T-helper 1 cell treated with Interleukin-12 subunit alpha and Interleukin-12 subunit beta and Interleukin-4 antibody, amounts not matched to agents 30 ng/mL and 1 ng/mL, for 36 hours (primary cell): ENCODE measurements around the gene ADORA2A. TPM values are rescaled to one million over a fixed set of nuclear protein-coding genes. Genes with fewer than 3 reads are reported as not detected.
"Not testable (repeated sequence)": the region's sequence is repeated elsewhere in the genome, so short reads cannot be mapped to it uniquely, and the experiment has no call there.

Experiments used
- intact Hi-C: fragments of 100-400 bp; cut with micrococcal nuclease; formaldehyde crosslinking; loops from one replicate; pipeline ENCODE4 v1.15.1; 2024
- total RNA-seq: library from RNA; stranded (reverse); gene quantifications from 2 replicates; pipeline ENCODE4 v1.2.3, GENCODE V29; 2022

Gene ADORA2A
- total RNA-seq, 1 donor from 2014 or later, result 22.2 TPM

DNA sequence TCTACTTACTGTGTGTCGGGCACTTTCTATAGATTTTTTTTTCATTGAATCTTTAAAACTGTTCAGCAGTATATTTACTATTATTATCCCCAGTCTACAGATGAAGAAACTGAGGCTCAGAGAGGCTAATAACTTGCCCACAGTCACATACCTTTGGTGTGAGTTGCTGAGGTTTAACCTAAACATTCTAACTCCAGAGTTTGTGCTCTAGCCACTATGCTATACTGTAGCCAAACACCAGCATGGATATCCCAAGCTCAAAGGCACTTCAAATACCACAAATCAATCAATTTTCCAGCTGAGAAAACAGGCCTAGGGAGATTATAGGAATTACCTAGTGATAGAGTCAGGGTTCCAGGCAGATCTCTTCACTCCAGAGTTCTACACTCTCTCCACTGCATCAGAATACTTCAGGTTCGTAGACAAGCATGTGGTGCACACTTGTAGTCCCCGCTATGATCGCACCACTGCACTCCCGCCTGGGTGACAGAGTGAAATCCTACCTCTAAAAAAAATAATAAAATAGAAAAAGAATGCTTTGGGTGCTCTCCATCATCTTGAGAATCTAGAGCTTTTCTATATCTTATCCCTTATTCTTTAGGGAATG lies 47.4 kb downstream of the ADORA2A start:
- intact Hi-C loops, result no loop called here

DNA sequence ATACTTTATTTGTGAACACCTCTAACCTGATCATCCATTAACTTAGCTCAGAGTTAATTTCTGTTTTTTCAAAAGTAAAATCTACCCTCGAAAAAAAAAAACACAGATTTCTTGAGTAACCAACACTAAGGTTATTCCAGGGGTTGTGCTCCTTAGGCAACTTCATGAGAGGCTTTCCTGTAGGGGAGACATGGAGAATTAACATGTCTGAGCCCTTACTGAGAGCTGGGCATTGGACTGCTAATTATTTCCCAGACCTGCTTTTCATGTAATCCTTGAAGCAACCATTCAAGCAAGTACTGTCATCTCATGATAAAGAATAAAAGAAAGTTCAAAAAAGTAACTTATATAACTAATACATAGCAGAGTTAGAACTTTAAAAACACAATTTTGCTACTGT lies 54.2 kb downstream of the ADORA2A start:
- intact Hi-C loops, result no loop called here

DNA sequence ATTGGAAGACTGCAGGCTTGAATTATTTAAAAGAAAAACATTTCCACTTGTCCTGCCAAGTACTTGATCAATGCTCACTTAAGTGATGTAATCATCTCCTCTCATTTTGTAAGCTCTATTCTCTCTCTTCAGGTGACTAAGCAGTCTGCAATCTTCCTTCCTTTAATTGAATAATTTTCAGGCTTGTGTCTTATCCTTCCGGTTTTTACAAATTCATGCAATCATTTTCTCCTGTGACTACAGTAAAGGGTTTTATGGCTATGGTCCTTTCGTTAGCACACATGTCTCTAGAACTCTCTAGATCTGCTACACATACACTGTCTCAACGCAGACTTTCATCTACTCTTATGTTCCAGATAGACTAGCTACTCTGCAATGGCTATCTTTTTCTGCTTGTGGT lies 55.2 kb downstream of the ADORA2A start:
- intact Hi-C loops, result no loop called here

DNA sequence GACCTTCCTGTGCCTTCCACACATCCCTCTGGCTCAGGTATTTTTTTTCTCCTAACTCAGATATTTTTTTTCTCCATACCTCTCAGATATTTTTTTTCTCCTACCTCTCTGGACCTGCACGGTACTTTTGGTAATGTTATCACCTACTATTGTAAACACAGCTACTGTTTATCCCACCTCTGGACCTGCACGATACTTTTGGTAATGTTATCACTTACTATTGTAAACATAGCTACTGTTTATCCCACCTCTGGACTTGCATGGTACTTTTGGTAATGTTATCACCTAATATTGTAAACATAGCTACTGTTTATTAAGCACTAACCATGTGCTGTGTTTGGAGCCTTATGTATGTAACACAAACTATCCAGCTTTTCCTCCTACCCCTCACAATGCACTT lies 55.6 kb downstream of the ADORA2A start:
- intact Hi-C loops, result no loop called here

DNA sequence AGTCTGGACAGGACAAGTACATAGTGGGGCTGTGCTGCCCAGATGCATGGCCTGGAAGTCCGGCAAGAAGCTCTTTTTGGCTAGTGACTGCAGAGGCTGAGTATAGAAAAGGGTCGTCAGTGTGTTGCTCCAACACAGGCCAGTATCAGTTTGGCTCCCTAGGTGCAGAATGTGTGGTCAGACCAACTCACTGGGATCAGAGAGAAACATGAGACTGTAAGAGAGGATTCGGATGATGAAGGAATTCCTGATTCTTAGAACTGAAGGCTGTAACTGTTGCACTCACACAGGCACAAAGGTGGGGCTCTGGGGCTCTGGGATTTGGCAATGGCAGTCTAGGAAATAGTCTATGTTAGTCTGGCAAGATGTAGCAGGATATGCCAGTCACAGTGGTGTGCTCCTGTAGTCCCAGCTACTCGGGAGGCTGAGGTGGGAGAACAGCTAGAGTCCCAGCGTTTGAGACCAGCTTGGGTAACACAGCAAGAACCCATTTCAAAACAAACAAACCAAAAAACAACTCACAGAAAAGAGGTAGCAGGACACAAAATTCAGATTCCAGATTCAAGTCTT lies 56.7 kb downstream of the ADORA2A start:
- intact Hi-C loops, result no loop called here

DNA sequence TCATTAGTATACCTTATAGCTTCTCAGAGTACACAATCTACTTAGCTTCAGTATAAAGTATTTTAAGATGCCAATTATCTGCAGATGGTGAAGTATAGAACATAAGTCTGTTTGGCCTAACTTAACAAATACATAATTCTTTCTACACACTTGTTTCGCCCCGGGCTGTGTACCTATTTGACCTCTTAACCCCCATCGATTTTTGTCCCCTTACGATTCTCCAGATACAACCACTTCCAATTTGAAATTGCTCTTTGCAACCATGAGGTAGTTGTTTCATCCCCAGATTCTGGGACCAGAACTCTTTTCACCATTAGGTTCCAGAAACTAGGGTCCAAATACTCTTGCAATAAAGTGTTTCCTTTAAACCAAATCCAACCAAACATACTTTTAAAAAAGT lies 57.8 kb downstream of the ADORA2A start:
- intact Hi-C loops, result no loop called here

DNA sequence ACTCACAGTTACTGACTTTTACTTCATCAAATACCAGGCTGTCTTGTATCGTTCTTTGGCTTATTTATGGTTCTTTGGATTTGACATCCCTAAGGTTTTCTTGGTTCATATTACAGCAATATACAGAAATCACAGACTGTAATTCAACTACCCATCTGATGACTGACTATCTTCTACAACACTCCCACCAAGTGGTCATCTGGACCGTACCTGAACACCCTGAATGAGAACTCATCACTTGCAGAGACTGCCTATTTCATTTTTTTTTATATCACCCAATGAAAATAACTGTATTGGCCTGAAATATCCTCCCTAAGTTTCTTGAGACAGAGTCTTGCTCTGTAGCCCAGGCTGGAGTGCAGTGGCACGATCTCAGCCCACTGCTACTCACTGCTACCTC lies 58.2 kb downstream of the ADORA2A start:
- intact Hi-C loops, result loop anchor here (2.0 kb wide), 1 partner anchor 47 kb away; no protein-coding TSS in a partner anchor

DNA sequence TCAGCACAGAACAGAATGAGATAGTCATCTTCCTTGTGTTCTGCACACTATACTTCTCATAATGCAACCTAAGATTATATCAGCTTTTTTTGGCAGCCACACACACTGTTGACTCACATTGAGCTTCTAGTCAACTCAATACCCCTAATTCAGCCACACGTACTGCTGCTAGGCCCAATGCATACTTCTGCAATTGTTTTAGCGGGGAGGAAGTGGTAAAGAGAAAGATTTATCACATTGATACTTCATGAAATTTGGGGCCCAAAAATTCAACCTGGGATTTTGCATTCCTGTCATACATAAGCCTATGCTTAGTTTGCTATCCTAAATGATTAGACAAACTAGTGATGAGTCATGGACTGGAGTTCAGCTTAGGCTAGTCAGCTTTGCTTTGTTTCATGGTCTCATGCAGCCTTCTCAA lies 59.1 kb downstream of the ADORA2A start:
- intact Hi-C loops, result loop anchor here (2.0 kb wide), 1 partner anchor 48 kb away; no protein-coding TSS in a partner anchor

DNA sequence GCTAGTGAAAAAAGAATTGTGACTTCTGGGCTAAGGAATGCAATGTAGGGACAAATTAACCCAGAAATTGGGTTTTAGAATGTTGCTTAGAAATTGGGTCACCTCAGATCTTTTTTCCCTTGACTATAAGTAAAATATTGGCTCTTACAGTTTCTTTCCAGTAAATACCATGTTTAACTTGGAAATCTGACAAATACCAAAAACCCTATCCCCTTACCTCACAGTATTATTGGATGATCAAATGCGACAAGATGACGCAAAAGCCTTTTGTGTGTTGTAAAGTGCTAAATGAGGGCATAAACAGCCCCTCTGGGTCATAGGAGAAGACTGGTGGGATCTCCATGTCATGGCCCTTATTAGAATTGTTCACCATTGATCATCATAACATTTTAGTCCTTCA lies 61.6 kb downstream of the ADORA2A start:
- intact Hi-C loops, result no loop called here

DNA sequence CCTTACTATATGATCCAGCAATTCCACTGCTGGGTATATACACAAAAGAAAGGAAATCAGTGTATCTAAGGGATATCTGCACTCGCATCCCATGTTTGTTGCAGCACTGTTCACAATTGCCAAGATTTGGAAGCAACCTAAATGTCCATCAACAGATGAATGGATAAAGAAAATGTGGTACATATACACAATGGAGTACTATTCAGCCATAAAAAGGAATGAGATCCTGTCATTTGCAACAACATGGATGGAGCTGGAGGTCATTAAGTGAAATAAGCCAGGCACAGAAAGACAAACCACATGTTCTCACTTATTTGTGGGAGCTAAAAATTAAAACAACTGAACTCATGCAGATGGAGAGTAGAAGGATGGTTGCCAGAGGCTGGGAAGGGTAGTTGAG lies 62.0 kb downstream of the ADORA2A start:
- intact Hi-C loops, result not testable (repeated sequence)

Other genes starting within 250 kb of the ADORA2A start
- gene SUSD2, start 246.1 kb upstream of the ADORA2A start, total RNA-seq, result 1.2 and 1.6 TPM in 2 replicates
- gene GGT5, start 182.5 kb upstream of the ADORA2A start, total RNA-seq, result 0.22 and 0.32 TPM in 2 replicates
- 48.9 and 53.1 TPM in 2 replicates for gene SPECC1L, start 156.8 kb upstream of the ADORA2A start, total RNA-seq
- 0.34 and 0.68 TPM in 2 replicates for gene UPB1, start 67.7 kb downstream of the ADORA2A start, total RNA-seq
- gene GUCD1, start 127.5 kb downstream of the ADORA2A start, total RNA-seq, result 128 and 144 TPM in 2 replicates
- 99.9 and 106 TPM in 2 replicates for gene SNRPD3, start 128.4 kb downstream of the ADORA2A start, total RNA-seq
- 1.7 and 1.8 TPM in 2 replicates for gene LRRC75B, start 165.5 kb downstream of the ADORA2A start, total RNA-seq
- 151 and 164 TPM in 2 replicates for gene GGT1, start 175.6 kb downstream of the ADORA2A start, total RNA-seq